ENCODE results near the gene ZRANB3.
"Not testable (repeated sequence)": the region's sequence is repeated elsewhere in the genome, so short reads cannot be mapped to it uniquely, and the experiment has no call there.

ZRANB3 gene

DNA sequence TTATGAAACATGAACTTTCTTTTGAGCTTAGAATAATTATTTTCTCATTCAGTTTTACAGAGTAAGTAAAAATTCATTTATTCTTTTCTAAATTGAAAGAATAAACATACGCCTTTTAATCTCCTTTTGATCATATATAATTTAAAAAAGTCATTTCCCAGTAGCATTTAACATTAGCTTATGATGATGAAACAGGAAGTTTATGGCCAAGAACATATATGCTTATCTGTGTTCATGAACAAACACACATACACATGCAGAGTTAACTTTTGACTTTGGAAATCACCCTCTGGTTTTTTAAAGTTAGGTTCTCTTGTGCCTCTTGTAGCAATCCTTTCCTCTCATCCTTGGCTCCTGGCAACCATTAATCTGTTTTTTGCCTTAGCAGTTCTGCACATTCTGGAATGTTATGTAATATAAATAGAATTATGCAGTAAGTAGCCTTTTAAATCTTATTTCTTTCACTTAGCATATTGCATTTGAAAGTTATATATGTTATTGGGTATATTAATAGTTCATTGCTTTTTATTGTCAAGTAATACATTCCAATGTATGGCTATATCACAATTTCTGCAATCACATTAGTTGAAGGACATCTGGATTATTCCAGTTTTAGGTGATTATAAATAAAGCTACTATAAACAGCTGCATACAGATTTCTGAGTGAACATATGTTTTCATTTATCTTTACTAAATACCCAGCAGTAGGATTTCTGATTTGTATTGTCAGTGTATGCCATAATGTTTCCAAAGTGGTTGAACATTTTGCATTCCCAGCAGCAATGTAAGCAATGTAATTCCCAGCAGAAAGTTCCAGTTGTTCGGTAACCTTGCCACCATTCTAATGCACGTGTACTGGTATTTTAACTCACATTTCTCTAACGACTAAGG, 210.3 kb downstream of the ZRANB3 start:
- DNase-seq, result no peak

DNA sequence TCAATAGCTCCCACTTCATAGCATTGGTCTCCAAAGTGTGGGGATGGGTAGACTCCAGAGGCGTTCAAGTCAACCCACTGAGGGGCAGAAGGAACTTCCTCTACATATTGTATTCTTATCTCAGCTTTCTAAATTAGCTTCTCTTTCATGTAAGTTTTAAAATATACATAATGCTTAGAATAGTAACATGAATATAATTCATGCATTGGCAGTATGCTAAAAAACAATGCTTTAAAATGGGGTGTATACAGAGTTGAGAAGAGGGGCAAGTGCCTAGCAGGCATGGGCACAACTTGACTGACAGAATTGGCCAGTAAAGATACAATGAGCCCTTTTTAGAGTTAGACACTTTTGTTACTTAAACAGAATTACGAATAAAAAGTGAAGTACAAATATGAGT, 212.2 kb downstream of the ZRANB3 start:
- DNase-seq, result no peak

- DNase-seq, result no peak
Observed at GRCh38 chr2:135317375-135317774, 213.6 kb downstream of the ZRANB3 start.

GRCh38 chr2:135311962-135312361, 219.1 kb downstream of the ZRANB3 start:
- DNase-seq, result no peak

- no peak for DNase-seq
Observed at GRCh38 chr2:135311268-135311667, 219.8 kb downstream of the ZRANB3 start.

- no peak for DNase-seq
Observed at GRCh38 chr2:135304694-135305093, 226.3 kb downstream of the ZRANB3 start.

DNA sequence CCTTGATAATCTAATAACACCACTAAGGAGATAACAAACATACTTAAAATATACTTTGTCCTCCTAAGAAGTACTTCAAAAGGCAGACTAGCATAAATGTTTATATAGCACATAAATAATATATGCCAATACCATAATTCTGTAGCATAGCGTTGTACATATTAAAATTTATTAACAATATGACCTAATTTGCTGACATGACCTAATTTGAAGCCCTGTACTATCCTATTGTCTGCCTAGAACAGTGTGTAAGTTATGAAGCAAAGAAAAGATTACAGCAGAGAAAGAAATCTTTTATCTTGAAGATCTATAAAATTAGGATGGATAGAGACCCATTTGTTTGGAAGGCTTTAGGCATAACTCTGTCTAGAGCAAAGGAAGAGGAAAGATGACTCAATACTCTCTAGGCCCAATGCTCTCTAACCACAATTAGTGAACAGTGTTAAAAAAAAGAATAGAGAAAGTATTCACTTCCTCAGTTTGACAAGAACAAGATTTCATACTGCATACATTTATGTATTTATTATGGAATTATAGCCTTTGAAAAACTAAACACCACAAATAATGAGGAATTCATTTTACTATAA, 231.3 kb downstream of the ZRANB3 start:
- no peak for DNase-seq

DNA sequence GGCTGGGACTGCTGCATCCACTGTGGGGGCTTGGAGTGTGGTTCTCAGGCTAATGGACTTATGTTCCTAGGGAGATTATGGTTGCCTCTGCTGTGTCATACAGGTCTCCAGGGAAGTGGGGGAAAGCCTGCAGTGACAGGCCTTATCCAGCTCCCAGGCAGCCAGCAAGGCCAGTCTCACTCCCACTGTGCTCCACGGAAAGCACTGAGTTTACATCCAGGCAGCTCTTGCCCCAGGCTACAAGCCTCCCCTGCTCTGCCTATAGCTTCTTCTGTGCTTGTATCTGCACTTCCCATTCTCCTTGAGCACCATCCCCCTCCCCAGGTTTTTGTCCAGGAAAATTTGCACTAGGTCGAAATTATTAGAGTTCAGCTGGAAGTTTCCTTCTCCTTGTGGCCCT, 231.9 kb downstream of the ZRANB3 start:
- no peak for DNase-seq

DNA sequence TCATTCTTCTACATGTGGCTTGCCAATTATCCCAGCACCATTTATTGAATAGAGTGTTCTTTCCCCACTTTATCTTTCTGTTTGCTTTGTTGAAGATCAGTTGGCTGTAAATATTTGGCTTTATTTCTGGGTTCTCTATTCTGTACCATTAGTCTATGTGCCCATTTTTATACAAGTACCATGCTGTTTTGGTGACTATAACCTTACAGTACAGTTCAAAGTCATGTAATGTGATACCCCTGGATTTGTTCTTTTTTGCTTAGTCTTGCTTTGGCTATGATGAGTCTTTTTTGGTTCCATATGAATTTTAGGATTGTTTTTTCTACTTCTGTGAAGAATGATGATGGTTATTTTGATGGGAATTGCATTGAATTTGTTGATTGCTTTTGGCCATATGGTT, 243.9 kb downstream of the ZRANB3 start:
- DNase-seq, result not testable (repeated sequence)

DNA sequence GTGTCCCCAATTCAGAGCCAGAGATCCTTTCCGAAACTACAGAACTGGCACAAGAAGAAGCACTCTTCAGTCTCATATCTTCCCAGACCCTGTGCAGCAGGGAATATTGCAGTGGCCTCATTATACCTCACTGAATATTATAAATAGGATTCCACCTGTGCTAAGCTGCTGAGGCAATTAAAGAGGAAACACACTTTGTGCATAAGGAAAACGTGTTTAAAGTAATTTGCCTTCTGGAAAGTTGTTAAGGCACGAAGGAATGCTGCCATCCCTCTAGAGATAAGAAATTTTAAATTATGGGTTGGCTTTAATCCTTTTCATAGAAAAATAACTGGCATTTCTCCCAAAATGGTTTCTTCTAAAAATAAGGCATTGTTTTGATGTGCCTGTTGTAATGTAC, 245.6 kb downstream of the ZRANB3 start:
- DNase-seq, result no peak

GRCh38 chr2:135281379-135281778, 249.6 kb downstream of the ZRANB3 start:
- DNase-seq, result no peak

DNA sequence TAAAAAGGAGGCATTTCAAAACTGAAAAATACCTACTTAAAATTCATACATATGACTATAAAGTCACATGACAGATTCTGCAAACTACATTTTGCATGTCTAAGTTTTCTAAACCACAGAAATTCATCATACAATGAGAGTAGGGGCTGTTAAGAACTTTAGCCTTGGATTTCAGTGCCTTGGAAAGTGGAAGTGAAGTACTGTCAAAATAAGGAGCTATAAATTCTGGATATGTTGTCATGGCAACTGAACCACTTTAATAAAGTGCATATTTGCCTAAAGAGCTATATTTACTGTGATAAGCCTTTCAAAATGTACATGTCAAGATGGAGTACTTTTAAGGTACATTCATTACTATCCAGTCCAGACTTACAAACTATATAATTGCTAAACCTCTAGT, 251.8 kb downstream of the ZRANB3 start:
- DNase-seq, result no peak

DNA sequence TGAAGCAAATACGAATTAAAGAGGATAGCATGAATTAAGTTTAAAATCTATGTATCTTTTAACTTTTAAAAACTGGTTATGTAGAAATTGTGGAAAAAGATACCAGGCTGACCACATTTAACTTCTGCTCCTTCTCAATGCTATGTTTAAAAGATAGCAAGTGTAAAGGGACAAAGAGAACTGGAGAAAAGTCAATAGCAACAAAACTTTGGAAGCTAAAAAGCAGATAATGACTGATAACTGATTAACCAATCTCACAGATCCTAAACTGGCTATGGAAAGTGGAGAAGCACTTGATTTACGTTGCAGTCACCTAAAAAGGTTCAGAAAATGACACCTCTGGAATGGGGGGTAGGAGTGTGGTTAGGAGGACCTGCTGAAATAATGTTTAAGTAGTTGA, 254.5 kb downstream of the ZRANB3 start:
- DNase-seq, result no peak

DNA sequence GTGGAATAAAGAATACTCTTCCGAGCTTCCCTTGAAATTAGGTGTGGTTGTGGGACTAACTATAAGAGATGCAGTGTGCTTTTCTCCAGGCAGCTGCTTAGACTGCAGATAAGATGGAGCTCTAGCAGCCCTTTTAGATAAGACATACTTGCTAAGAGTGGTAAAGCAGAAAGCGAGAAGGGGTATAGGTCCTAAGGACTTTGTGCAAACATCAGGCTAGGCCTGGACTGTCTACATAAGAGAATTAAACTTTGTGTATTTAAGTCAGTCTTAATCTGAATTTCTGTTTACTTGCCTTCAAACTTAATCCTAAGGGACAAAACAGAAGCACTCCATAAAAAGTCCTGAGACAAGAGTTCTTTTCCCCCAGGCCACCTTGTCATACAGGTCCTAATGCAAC, 260.0 kb downstream of the ZRANB3 start:
- no peak for DNase-seq

- no peak for DNase-seq
Observed at GRCh38 chr2:135265960-135266490, 265.0 kb downstream of the ZRANB3 start.

- DNase-seq, result no peak
Observed at GRCh38 chr2:135259123-135259522, 271.9 kb downstream of the ZRANB3 start.

DNA sequence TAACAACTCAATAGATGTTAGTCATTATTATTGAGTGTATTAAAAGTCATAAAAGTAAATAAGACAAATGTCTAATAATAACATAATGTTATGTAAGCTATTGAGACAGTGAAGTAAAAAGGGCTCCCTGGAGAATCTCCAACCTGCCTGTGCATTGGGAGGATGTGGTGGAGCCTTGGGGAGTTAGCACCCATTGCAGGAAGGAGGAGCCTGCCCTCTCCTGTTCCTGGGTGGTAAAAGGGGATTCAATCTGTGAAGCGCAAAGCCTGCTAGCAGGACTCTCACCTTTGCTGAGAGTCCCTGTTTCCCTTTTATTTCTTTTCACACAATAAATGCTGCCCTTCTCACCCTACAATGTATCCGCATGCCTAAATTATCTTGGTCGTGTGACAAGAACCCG, 272.8 kb downstream of the ZRANB3 start:
- no peak for DNase-seq

- no peak for DNase-seq
Observed at GRCh38 chr2:135257383-135258090, 273.5 kb downstream of the ZRANB3 start.

DNA sequence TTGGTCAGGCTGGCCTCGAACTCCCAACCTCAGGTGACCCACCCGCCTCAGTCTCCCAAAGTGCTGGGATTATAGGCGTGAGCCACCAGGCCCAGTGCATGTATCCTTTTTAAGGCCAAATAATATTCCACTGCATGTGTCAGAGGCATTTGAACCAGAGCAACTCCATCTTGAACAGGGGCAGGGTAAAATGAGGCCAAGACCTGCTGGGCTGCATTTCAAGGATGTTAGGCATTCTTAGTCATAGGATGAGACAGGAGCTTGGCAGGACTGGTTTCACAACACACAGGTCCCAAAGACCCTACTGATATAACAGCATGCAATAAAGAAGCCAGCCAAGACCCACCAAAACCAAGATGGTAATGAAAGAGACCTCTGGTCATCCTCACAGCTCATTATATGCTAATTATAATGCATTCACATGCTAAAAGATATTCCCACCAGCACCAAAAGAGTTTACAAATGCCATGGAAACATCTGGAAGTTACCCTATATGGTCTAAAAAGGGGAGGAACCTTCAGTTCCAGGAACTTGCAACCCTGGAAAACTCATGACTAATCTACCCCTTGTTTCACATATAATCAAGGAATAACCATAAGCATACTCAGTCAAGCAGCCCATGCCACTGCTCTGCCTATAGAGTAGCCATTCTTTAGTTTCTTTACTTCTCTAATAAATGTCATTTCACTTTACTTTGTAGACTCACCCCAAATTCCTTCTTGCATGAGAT, 274.3 kb downstream of the ZRANB3 start:
- no peak for DNase-seq

- no peak for DNase-seq
Observed at GRCh38 chr2:135255208-135255607, 275.8 kb downstream of the ZRANB3 start.

- no peak for DNase-seq
Observed at GRCh38 chr2:135252805-135253458, 278.1 kb downstream of the ZRANB3 start.

GRCh38 chr2:135248611-135249010, 282.4 kb downstream of the ZRANB3 start:
- DNase-seq, result no peak
